OCI-LY1 (cell line): ENCODE data around the gene SIGLEC1.

Experiments used
- CTCF ChIP-seq: fragments of 200-600 bp; sonication (generic), shearing (Covaris generic); IDR thresholded peaks from 2 replicates; pipeline ENCODE4 v1.5.1; 2017; ENCODE audit warnings: mild to moderate bottlenecking, antibody characterized with exemption, low read length, moderate library complexity, mixed read lengths
- EZH2 ChIP-seq: fragments of 200-600 bp; sonication (generic), shearing (Covaris generic); IDR thresholded peaks from 2 replicates; pipeline ENCODE4 v1.8.0; 2017; ENCODE audit warnings: borderline replicate concordance, mixed run types, mild to moderate bottlenecking, antibody characterized with exemption, low read length, moderate library complexity, mixed read lengths

DNA sequence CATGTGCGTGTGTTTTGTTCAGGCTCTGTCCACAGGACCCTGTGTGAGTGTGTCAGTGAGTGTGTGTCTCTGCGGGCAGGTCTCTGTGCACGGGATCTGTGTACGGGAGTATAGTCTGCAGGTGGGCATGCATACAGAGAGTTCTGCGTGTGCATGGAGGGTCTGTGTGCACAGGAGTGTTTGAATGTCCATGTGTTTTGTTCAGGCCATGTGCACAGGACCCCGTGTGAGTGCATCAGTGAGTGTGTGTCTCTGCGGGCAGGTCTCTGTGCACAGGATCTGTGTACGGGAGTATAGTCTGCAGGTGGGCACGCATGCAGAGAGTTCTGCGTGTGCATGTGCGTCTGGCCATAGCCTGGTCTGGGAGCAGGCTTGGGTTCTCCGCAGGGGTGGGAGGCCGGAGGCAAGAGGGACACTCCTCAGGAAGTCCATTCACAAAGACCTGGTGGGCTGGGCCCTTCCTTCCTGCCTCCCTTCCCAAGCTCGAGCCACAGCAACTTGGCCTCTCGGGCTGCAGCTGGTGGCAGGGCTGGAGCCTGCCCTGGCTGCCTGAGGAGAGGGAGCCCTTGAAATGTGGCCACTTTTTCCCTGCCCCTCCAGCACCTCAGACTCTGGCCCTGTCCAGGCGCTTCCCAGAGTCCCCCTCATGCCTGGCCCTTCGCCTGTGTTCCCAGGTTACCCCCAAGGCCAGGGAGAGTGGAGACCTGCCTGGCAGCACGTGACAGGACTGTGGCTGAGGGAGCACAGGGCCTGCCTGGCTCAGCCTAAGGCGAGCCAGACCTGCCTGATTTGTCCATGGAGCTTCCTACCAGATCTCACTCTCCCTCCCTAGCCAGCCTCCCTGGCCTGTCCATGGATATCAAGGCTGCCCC lies 26.9 kb upstream of the SIGLEC1 start:
- TF ChIP-seq CTCF (no peak), EZH2 (no peak)
